Measurements from ENCODE around the gene CSRNP3. TPM values are rescaled to one million over a fixed set of nuclear protein-coding genes. Genes with fewer than 3 reads are reported as not detected.
"Not testable (repeated sequence)": the region's sequence is repeated elsewhere in the genome, so short reads cannot be mapped to it uniquely, and the experiment has no call there.

The CSRNP3 gene
- total RNA-seq, 1 experiment from 2014 or later, result 39.5 TPM

DNA sequence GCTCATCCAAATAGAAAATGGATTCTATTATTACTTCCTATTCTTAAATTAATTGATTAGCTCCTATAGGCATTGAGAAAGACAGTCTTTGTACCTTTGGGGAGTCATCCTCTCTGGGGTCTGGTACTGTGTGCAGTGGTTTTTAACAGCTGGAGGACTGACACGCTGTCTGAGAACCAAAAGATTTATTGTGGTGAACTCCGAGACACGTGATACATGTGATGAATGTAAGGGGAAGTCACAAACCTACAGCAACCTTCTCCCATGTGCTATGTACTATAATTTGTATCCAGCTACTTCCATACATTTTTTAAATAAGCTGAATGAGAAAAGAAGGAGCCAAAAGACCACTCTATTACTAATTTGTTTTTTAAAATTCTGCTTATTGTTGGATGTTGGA is 190.9 kb downstream of the CSRNP3 start:
- CTCF ChIA-PET, result no interaction called here
- no peaks in the 10 kb centered on the region for H3K27me3 ChIP-seq (replicated peaks; ENCODE audit: insufficient read depth, low read depth, low read length, poor library complexity)
- no peak for TF ChIP-seq EZH2 (IDR thresholded peaks at IDR 0.05; ENCODE audit: borderline replicate concordance, low read depth, low read length, poor library complexity, severe bottlenecking)
- TF ChIP-seq, protein P1, sequence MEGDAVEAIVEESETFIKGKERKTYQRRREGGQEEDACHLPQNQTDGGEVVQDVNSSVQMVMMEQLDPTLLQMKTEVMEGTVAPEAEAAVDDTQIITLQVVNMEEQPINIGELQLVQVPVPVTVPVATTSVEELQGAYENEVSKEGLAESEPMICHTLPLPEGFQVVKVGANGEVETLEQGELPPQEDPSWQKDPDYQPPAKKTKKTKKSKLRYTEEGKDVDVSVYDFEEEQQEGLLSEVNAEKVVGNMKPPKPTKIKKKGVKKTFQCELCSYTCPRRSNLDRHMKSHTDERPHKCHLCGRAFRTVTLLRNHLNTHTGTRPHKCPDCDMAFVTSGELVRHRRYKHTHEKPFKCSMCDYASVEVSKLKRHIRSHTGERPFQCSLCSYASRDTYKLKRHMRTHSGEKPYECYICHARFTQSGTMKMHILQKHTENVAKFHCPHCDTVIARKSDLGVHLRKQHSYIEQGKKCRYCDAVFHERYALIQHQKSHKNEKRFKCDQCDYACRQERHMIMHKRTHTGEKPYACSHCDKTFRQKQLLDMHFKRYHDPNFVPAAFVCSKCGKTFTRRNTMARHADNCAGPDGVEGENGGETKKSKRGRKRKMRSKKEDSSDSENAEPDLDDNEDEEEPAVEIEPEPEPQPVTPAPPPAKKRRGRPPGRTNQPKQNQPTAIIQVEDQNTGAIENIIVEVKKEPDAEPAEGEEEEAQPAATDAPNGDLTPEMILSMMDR (conservative IDR thresholded peaks at IDR 0.05; ENCODE audit: low read depth, low read length), result no peak
- H3K4me3 ChIP-seq (ENCODE audit: low read depth, low read length, poor library complexity, severe bottlenecking), result no peak overlapping the region
- no peaks in the 10 kb centered on the region for H3K9me3 ChIP-seq (ENCODE audit: low read depth, low read length, poor library complexity, severe bottlenecking)
- H3K36me3 ChIP-seq (ENCODE audit: insufficient read depth, low read length, poor library complexity, severe bottlenecking), result peaks cover 46% of the 10 kb centered on the region
- POLR2A ChIA-PET (ENCODE audit: low non-redundant PET), result no interaction called here
- no TSS peak for BruUV-seq (replicated peaks)
- no peak for DNase-seq (ENCODE audit: low spot score)
- intact Hi-C loops (cut with micrococcal nuclease; ENCODE audit: unreplicated experiment), result no loop called here
- no peaks in the 10 kb centered on the region for H3K4me1 ChIP-seq (ENCODE audit: insufficient read depth, low read length, poor library complexity, severe bottlenecking)
- H3K27ac ChIP-seq (ENCODE audit: low read depth, low read length, poor library complexity, severe bottlenecking), result no peak overlapping the region

DNA sequence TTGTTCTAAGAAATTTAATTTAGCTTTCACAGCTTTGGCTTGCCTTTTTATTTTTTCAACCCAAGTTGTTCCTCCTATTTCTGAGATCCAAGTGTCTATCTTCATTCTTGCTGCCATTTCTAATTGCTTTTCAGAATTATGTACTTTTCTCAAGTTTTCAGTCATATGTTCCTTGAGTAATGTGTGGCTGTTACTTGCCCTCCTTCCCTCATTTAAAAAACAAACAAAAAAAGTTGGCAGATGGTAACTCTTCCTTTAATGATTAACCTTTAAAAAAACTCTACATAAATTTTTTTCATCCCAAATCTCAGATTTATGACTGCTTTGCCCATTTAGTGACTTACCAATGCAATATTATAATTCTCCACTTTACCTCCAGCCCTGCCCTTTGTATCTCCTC is 193.2 kb downstream of the CSRNP3 start:
- Histone ChIP-seq H3K27me3 (replicated peaks; ENCODE audit: insufficient read depth, low read depth, low read length, poor library complexity) (no peaks in the 10 kb centered on the region), H3K9me3 (ENCODE audit: low read depth, low read length, poor library complexity, severe bottlenecking) (no peaks in the 10 kb centered on the region), H3K4me3 (ENCODE audit: low read depth, low read length, poor library complexity, severe bottlenecking) (no peak overlapping the region), H3K27ac (ENCODE audit: low read depth, low read length, poor library complexity, severe bottlenecking) (no peak overlapping the region), H3K4me1 (ENCODE audit: insufficient read depth, low read length, poor library complexity, severe bottlenecking) (no peaks in the 10 kb centered on the region), H3K36me3 (ENCODE audit: insufficient read depth, low read length, poor library complexity, severe bottlenecking) (peaks cover 37% of the 10 kb centered on the region)
- CTCF ChIA-PET, result no interaction called here
- POLR2A ChIA-PET (ENCODE audit: low non-redundant PET), result no interaction called here
- intact Hi-C loops (cut with micrococcal nuclease; ENCODE audit: unreplicated experiment), result no loop called here
- no TSS peak for BruUV-seq (replicated peaks)
- TF ChIP-seq EZH2 (IDR thresholded peaks at IDR 0.05; ENCODE audit: borderline replicate concordance, low read depth, low read length, poor library complexity, severe bottlenecking), result no peak
- TF ChIP-seq, protein P1 (conservative IDR thresholded peaks at IDR 0.05; ENCODE audit: low read depth, low read length), result no peak
- no peak for DNase-seq (ENCODE audit: low spot score)

DNA sequence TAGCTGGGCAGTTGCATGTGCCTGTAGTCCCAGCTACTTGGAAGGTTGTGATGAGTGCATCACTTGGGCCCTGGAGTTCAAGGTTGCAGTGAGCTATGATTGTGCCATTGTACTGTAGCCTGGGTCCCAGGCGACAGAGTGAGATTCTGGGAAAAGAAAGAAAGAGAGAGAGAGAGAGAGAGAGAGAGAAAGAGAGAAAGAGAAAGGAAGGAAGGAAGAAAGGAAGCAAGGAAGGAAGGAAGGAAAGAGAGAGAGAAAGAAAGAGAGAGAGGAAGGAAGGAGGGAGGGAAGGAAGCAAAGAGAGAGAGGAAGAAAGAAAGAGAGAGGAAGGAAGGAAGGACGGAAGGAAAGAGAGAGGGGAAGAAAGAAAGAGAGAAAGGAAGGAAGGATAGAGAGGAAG is 196.1 kb downstream of the CSRNP3 start:
- H3K4me3 ChIP-seq (ENCODE audit: low read depth, low read length, poor library complexity, severe bottlenecking), result no peak overlapping the region
- no peaks in the 10 kb centered on the region for H3K27me3 ChIP-seq (replicated peaks; ENCODE audit: insufficient read depth, low read depth, low read length, poor library complexity)
- no peaks in the 10 kb centered on the region for H3K9me3 ChIP-seq (ENCODE audit: low read depth, low read length, poor library complexity, severe bottlenecking)
- no peak for DNase-seq (ENCODE audit: low spot score)
- POLR2A ChIA-PET (ENCODE audit: low non-redundant PET), result no interaction called here
- H3K4me1 ChIP-seq (ENCODE audit: insufficient read depth, low read length, poor library complexity, severe bottlenecking), result no peaks in the 10 kb centered on the region
- TF ChIP-seq, protein P1 (conservative IDR thresholded peaks at IDR 0.05; ENCODE audit: low read depth, low read length), result no peak
- TF ChIP-seq EZH2 (IDR thresholded peaks at IDR 0.05; ENCODE audit: borderline replicate concordance, low read depth, low read length, poor library complexity, severe bottlenecking), result no peak
- H3K36me3 ChIP-seq (ENCODE audit: insufficient read depth, low read length, poor library complexity, severe bottlenecking), result peaks cover 22% of the 10 kb centered on the region
- intact Hi-C loops (cut with micrococcal nuclease; ENCODE audit: unreplicated experiment), result no loop called here
- BruUV-seq (replicated peaks), result no TSS peak
- CTCF ChIA-PET, result no interaction called here
- H3K27ac ChIP-seq (ENCODE audit: low read depth, low read length, poor library complexity, severe bottlenecking), result no peak overlapping the region

DNA sequence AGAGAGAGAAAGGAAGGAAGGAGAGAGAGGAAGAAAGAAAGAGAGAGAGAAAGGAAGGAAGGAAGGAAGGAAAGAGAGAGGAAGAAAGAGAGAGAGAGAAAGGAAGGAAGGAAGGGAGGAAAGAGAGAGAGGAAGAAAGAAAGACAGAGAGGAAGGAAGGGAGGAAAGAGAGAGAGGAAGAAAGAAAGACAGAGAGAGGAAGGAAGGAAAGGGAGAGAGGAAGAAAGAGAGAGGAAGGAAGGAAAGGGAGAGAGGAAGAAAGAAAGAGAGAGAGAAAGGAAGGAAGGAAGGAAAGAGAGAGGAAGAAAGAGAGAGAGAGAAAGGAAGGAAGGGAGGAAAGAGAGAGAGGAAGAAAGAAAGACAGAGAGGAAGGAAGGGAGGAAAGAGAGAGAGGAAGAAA is 196.6 kb downstream of the CSRNP3 start:
- H3K4me1 ChIP-seq (ENCODE audit: insufficient read depth, low read length, poor library complexity, severe bottlenecking); H3K27me3 ChIP-seq (replicated peaks; ENCODE audit: insufficient read depth, low read depth, low read length, poor library complexity); DNase-seq (ENCODE audit: low spot score); intact Hi-C loops (cut with micrococcal nuclease; ENCODE audit: unreplicated experiment); BruUV-seq (replicated peaks); POLR2A ChIA-PET (ENCODE audit: low non-redundant PET); CTCF ChIA-PET; H3K4me3 ChIP-seq (ENCODE audit: low read depth, low read length, poor library complexity, severe bottlenecking); H3K9me3 ChIP-seq (ENCODE audit: low read depth, low read length, poor library complexity, severe bottlenecking); H3K27ac ChIP-seq (ENCODE audit: low read depth, low read length, poor library complexity, severe bottlenecking): not testable (repeated sequence)
- H3K36me3 ChIP-seq (ENCODE audit: insufficient read depth, low read length, poor library complexity, severe bottlenecking), result peaks cover 22% of the 10 kb centered on the region
